ENCODE results near the gene UBTF.

UBTF gene

GRCh38 chr17:44219616-44220212 lies at the start of gene UBTF:
Gene UBTF, minus strand, starts transcription at chr17:44219675. Its CDS starts 1,446 bp downstream, at chr17:44218229.
- H3K4me3 ChIP-seq (ENCODE audit: control insufficient read depth, low read depth, low read length), result peak within 1 kb of the TSS; percentile 77
- no peak for DNase-seq (ENCODE audit: low read depth)

GRCh38 chr17:44268709-44269534 lies 49.4 kb upstream of the UBTF start:
- H3K4me3 ChIP-seq (ENCODE audit: control insufficient read depth, low read depth, low read length), result no peak overlapping the region
- no peak for TF ChIP-seq CTCF (IDR thresholded peaks at IDR 0.05; ENCODE audit: control insufficient read depth, insufficient read depth, low read depth, low read length, missing control alignments)

More at GRCh38 chr17:44219616-44220212, at the start of gene UBTF:
- TF ChIP-seq CTCF (IDR thresholded peaks at IDR 0.05; ENCODE audit: control insufficient read depth, insufficient read depth, low read depth, low read length, missing control alignments), result no peak

GRCh38 chr17:44267818-44268490 lies 48.5 kb upstream of the UBTF start, which contains the start of gene SLC4A1:
Gene SLC4A1, minus strand, starts transcription at chr17:44268135. Its CDS starts 5,269 bp downstream, at chr17:44262866.
- no peak for TF ChIP-seq CTCF (IDR thresholded peaks at IDR 0.05; ENCODE audit: control insufficient read depth, insufficient read depth, low read depth, low read length, missing control alignments)
- no peak within 1 kb of the TSS for H3K4me3 ChIP-seq (ENCODE audit: control insufficient read depth, low read depth, low read length)
- no peak for DNase-seq (ENCODE audit: low read depth)

More at GRCh38 chr17:44268709-44269534, 49.4 kb upstream of the UBTF start:
- DNase-seq (ENCODE audit: low read depth), result no peak

GRCh38 chr17:44267165-44267455 lies 47.6 kb upstream of the UBTF start:
- TF ChIP-seq CTCF (IDR thresholded peaks at IDR 0.05; ENCODE audit: control insufficient read depth, insufficient read depth, low read depth, low read length, missing control alignments), result no peak

GRCh38 chr17:44266402-44267164 lies 47.1 kb upstream of the UBTF start:
- no peak for DNase-seq (ENCODE audit: low read depth)
- H3K4me3 ChIP-seq (ENCODE audit: control insufficient read depth, low read depth, low read length), result no peak overlapping the region
- TF ChIP-seq CTCF (IDR thresholded peaks at IDR 0.05; ENCODE audit: control insufficient read depth, insufficient read depth, low read depth, low read length, missing control alignments), result no peak

More at GRCh38 chr17:44267165-44267455, 47.6 kb upstream of the UBTF start:
- no peak overlapping the region for H3K4me3 ChIP-seq (ENCODE audit: control insufficient read depth, low read depth, low read length)
- DNase-seq (ENCODE audit: low read depth), result no peak

- TF ChIP-seq CTCF (IDR thresholded peaks at IDR 0.05; ENCODE audit: control insufficient read depth, insufficient read depth, low read depth, low read length, missing control alignments), result no peak
- no peak for DNase-seq (ENCODE audit: low read depth)
- no peak overlapping the region for H3K4me3 ChIP-seq (ENCODE audit: control insufficient read depth, low read depth, low read length)
Observed at GRCh38 chr17:44263345-44263902, 43.9 kb upstream of the UBTF start.

Measured in AG09309 (cell line).